Kidney tubule cell (primary cell): ENCODE results near the gene NEAT1.

ENCODE experiments used
- DNase-seq: peaks from one replicate; pipeline ENCODE4 v3.0.0-alpha.2; 2018; ENCODE audit warnings: low spot score

The NEAT1 gene

DNA sequence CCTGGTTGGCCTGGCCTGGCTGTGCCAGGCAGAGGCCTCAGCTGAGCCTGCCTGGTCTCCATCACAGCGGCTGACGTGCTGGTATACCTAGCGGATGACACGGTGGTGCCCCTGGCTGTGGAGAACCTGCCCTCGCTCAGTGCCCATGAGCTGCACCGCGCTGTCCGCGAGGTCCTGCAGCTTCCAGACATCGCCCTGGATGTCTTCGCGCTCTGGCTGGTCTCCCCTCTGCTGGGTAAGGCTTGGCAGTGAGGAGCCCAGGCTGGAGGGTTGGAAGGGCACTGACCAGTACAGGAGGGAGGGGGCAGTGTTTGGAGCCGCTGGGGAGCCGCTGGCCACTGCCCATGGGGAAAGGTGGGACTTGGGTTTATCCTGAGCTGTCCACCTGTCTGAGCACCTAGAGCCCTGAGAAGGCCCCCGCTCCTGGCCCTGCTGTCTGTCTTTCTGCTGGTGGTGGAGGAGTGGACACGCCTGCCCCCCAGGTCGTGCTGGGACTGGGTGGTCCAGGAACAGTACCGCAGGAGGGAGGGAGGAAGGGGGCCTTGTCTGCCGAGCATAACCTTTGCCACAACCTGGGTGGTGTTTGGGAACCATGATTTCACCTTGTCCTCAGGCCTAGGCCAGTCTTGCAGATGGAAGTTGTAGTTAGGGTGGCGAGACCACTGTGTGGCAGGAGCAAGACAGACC is 33.2 kb upstream of the NEAT1 start:
- no peak for DNase-seq

GRCh38 chr11:65390099-65390941 is 32.3 kb upstream of the NEAT1 start:
- DNase-seq, result no peak

GRCh38 chr11:65390996-65391395 is 31.6 kb upstream of the NEAT1 start:
- DNase-seq, result peak; percentile 37

DNA sequence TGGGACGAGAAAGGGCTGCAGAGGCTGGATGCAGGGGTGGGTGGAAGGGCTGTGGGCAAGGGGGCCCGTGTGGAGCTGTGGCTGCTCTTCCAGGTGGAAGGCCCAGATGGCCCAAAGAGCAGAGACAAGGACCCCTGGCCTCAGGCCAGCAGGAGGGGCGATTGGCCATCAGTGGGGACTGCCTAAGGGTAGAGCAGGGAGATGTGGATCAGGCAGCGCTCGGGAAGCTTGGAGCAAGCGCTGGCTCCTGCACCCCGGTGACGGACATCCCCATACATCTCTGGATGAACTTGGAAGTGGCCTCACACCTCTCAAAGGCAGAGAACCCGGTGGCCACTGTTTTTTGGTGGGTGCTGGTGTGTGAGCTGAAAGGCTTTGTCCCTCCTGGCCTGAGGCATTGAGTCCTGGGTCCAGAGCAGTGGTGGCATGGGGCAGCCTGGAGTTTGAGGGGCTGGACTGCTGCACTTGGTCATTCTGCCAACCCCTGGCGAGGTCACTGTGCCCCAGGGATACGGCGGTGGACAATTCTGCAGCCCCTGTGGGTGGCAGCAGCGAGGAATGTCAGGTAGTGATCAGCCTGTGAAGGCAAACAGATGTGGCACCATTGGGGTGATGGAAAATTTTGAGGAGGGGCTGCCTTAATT is 30.3 kb upstream of the NEAT1 start:
- DNase-seq, result no peak

- DNase-seq, result no peak
Measured at GRCh38 chr11:65392899-65393298, 29.7 kb upstream of the NEAT1 start.

DNA sequence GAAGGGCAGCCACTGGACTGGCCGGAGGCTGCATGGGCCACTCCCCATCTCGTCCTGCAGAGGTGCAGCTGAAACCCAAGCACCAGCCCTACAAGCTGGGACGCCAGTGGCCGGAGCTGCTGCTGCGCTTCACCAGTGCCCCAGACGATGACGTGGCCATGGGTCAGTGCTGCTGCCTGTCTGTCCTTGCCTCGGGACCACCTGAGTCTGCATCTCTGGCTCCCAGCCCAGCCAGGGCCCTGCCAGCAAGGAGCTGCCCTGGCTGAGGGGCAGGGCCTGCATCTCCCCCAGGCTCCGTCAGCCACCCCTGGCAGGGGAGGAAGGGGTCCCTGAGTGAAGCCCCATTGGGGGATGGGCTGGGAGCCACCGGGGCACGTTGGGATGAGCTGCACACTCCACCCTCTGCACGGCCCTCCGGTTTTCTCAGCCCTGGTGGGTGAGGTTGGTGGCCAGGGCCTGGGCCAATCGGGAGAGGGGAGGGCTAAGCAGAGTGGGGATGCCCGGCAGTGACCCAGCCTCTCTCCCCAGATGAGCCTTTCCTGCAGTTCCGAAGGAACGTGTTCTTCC is 29.0 kb upstream of the NEAT1 start:
- DNase-seq, result no peak

DNA sequence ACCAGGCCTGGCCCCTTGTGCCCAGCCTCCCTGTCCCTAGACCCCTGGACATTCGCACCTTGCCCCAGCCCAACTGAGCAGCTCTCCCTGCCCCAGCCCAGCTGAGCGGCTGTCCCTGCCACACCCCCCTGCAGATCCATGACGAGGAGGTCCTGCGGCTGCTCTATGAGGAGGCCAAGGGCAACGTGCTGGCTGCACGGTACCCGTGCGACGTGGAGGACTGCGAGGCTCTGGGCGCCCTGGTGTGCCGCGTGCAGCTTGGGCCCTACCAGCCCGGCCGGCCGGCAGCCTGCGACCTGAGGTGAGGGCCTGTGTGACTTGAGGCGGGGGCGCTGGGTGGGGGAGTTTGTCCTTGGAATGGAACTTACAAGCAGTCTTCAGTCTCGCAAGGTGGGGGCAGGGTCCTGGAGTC is 28.5 kb upstream of the NEAT1 start:
- no peak for DNase-seq

GRCh38 chr11:65395961-65396530 is 26.6 kb upstream of the NEAT1 start:
- no peak for DNase-seq

DNA sequence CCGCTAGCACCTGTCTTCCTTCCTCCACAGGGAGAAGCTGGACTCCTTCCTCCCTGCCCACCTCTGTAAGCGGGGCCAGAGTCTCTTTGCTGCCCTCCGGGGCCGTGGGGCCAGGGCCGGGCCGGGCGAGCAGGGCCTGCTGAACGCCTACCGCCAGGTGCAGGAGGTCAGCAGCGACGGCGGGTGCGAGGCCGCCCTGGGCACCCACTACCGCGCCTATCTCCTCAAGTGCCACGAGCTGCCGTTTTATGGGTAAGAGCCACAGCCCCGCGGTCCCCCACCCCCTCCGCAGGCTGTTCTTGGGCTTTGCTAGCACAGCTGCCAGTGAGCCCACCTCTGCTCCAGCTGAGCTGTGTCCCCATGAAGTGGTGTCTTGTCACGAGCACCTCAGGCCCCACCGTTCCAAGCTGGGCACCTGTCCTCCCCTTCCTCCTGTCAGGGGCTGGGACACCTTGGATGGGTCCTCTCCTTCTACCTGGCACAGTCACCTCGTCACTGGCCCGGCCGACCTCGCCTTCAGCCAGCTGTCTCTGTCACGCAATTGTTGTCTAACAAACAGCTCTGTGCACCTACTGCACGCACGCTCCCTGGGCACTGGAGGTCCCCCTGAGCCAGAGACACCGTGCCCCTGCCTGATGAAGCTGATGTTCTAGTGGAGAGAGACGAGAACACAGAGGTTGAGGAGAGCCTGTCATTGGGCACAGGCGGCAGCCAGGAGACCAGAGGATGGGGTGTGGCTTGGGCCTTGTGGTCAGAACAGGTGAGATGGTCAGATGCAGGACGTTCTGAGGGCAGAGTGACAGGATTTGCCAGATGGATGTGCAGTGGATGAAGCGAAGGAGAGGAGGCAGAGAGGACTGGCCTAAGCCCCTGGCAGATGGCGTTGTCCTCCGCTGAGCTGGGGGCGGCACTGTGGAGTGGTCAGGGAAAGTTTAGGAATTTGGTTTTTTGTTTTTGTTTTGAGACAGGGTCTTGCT is 25.5 kb upstream of the NEAT1 start:
- no peak for DNase-seq

- DNase-seq, result no peak
Measured at GRCh38 chr11:65398362-65398910, 24.2 kb upstream of the NEAT1 start.

GRCh38 chr11:65399249-65399648 is 23.3 kb upstream of the NEAT1 start:
- no peak for DNase-seq

DNA sequence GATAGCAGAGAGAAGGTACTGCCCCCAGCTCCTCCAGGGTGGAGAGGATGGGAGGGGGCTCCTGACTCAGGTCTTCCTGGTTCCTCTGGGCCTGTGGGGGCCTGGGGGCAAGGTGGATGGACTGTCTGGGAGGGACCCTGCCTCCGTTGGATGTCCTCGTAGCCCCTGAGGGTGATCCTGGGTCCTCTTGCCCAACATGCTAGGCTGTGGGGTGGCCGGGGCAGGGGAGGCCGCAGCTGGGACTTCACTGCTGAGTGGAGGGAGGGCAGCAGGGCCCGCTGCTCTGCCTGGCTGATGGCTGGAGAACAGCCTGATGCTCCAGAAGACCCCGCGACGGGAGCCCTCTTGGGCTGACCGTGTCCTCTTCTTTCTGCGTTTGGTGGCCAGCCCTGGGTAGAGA is 22.8 kb upstream of the NEAT1 start:
- no peak for DNase-seq

DNA sequence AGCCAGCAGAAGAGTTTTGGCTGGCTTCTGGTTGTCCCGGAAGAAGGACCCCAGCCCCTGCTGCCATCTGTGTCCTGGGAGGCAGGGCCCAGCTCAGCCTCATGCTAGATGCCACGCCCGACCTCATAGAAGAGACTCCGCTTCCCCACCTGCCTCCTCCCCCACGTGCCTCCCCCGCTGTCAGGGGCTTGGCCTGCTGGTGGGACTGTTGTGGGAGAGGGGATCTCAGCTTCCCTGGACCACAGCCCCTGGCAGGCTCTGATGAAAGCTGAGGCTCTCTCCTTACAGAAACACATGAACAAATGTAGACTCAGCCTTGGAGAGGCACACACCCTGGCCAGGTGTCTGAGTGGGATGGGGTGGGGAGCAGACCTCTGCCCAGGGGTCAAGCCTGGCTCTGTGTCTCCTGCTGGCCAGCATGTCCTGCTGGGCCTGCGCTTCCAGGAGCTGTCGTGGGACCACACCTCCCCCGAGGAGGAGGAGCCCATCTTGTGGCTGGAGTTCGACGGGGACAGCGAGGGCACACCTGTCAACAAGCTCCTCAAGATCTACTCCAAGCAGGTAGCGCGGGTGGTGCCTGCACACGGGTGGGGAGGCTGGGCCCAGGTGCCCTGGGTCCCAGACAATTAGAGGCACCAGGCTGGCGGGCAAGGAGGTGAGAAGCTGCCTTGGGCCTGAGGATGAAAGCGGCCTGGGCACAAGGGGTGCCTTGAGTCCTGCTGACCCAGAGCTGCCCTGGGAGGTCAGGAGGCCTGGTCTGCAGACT is 22.1 kb upstream of the NEAT1 start:
- DNase-seq, result no peak

GRCh38 chr11:65401073-65401802 is 21.4 kb upstream of the NEAT1 start:
- no peak for DNase-seq

DNA sequence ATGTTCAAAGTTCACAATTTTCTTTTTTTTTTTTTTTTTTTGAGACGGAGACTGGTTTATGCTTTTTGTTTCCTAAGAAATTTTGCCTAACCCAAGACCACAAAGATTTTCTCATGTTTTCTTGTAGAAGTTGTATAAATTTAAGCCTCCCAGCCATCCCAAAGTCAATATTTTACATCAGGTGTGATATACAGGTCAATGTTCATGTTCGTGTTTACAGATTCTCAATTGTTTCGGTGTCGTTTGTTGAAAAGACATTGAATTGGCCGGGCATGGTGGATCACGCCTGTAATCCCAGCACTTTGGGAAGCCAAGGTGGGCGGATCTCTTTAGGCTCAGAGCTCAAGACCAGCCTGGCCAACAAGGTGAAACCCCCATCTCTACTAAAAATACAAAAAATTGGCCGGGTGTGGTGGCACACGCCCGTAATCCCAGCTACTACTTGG is 20.8 kb upstream of the NEAT1 start:
- DNase-seq, result no peak

GRCh38 chr11:65402790-65403189 is 19.8 kb upstream of the NEAT1 start:
- DNase-seq, result no peak

DNA sequence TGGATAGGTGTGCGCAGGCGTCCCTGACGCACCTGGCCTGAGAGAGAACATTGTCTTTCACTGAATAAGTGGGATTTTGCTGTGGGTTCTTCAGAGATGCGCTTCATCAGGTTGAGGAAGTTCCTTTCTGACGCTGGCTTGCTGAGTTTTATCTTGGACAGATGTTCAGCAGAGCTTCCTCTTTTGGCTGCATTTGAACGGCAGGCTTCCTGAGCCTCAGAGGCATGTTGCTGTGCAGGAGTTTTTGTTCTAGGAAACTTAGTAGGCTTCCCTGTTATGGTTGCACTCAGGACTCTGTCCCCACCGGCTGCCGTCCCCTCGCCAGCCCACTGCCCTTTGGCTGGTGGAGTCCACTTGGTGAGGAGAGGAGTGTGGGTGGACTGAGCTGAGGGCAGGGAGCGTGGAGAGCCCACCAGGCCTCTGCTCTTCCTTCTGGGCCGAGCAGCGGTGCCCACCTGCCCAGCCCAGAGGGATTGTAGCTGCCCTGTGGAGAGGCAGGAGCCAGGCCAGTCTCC is 18.9 kb upstream of the NEAT1 start:
- DNase-seq, result no peak

GRCh38 chr11:65404210-65404609 is 18.4 kb upstream of the NEAT1 start:
- DNase-seq, result no peak
